HG02642 (cell line): Measurements from ENCODE around the gene RSPH6A.

Experiments used
- ATAC-seq: cut with Tn5 transposase; IDR thresholded peaks from one replicate; pipeline ENCODE4 v1.9.1; 2021; ENCODE audit warnings: mild to moderate bottlenecking; ENCODE audit not compliant: unreplicated experiment, poor library complexity

RSPH6A gene

GRCh38 chr19:45825917-45826893, 11.1 kb upstream of the RSPH6A start:
- no peak for ATAC-seq

- ATAC-seq = no peak
These were observed 10.1 kb upstream of the RSPH6A start for GRCh38 chr19:45825263-45825605.

- no peak for ATAC-seq
These were observed 9.6 kb upstream of the RSPH6A start for GRCh38 chr19:45824531-45825262.

- no peak for ATAC-seq
These were observed 8.9 kb upstream of the RSPH6A start for GRCh38 chr19:45824041-45824471.

- no peak for ATAC-seq
These were observed 8.1 kb upstream of the RSPH6A start for GRCh38 chr19:45823182-45823581.

GRCh38 chr19:45822716-45823115, 7.6 kb upstream of the RSPH6A start:
- no peak for ATAC-seq

GRCh38 chr19:45821570-45821969, 6.5 kb upstream of the RSPH6A start:
- no peak for ATAC-seq

GRCh38 chr19:45821103-45821521, 6.0 kb upstream of the RSPH6A start:
- ATAC-seq = no peak

- ATAC-seq = no peak
These were observed 5.5 kb upstream of the RSPH6A start for GRCh38 chr19:45820413-45821102.

- no peak for ATAC-seq
These were observed 4.7 kb upstream of the RSPH6A start for GRCh38 chr19:45819769-45820168.

GRCh38 chr19:45817725-45818301, 2.7 kb upstream of the RSPH6A start:
- ATAC-seq = no peak

- peak; percentile 81 for ATAC-seq
These were observed 2.1 kb upstream of the RSPH6A start for GRCh38 chr19:45817010-45817724.

GRCh38 chr19:45816236-45817009, 1.3 kb upstream of the RSPH6A start:
- no peak for ATAC-seq

GRCh38 chr19:45815481-45816216, 541 bp upstream of the RSPH6A start:
- ATAC-seq = no peak

- ATAC-seq = no peak
These were observed 835 bp downstream of the RSPH6A start for GRCh38 chr19:45814166-45814780.

- ATAC-seq = no peak
These were observed 2.8 kb downstream of the RSPH6A start for GRCh38 chr19:45812297-45812696.

GRCh38 chr19:45809643-45810159, 5.4 kb downstream of the RSPH6A start:
- ATAC-seq = no peak

- ATAC-seq = no peak
These were observed 9.4 kb downstream of the RSPH6A start for GRCh38 chr19:45805719-45806118.
